ENCODE results near the gene ZNF263.
A peak's percentile ranks its signal among the peaks of the same experiment; 100 is the strongest.

The ZNF263 gene

GRCh38 chr16:3282103-3282729 lies 1.1 kb upstream of the ZNF263 start:
- Histone ChIP-seq H3K9me3 (peaks cover 24% of the 10 kb centered on the region), H3K27me3 (no peaks in the 10 kb centered on the region), H4K20me1 (peaks cover 30% of the 10 kb centered on the region), H3K27ac (peak overlapping the region; percentile 98), H3K4me1 (peaks cover 27% of the 10 kb centered on the region), H3K36me3 (peaks cover 28% of the 10 kb centered on the region), H3K4me3 (peak overlapping the region; percentile 99), H3K9ac (peak overlapping the region; percentile 98), H3K4me2 (peak overlapping the region; percentile 94)
- no peak for TF ChIP-seq Cebpa-rat (IDR thresholded peaks at IDR 0.05)

GRCh38 chr16:3283543-3284447 lies 504 bp downstream of the ZNF263 start:
- Histone ChIP-seq H3K4me1 (peaks cover 27% of the 10 kb centered on the region), H4K20me1 (peaks cover 30% of the 10 kb centered on the region), H3K4me3 (peak overlapping the region; percentile 99), H3K36me3 (peaks cover 43% of the 10 kb centered on the region), H3K9ac (peak overlapping the region; percentile 98), H3K27me3 (no peaks in the 10 kb centered on the region), H3K9me3 (peaks cover 40% of the 10 kb centered on the region), H3K4me2 (peak overlapping the region; percentile 94), H3K27ac (peak overlapping the region; percentile 98)
- TF ChIP-seq Cebpa-rat (IDR thresholded peaks at IDR 0.05): no peak

GRCh38 chr16:3285131-3285530 lies 1.8 kb downstream of the ZNF263 start:
- no peak for TF ChIP-seq Cebpa-rat (IDR thresholded peaks at IDR 0.05)
- Histone ChIP-seq H4K20me1 (peaks cover 30% of the 10 kb centered on the region), H3K4me2 (peak overlapping the region; percentile 94), H3K36me3 (peaks cover 57% of the 10 kb centered on the region), H3K4me1 (peaks cover 27% of the 10 kb centered on the region), H3K27ac (no peak overlapping the region), H3K9me3 (peaks cover 53% of the 10 kb centered on the region), H3K4me3 (peak overlapping the region; percentile 99), H3K27me3 (peaks cover 4% of the 10 kb centered on the region; the same call in 1 of the 2 replicates), H3K9ac (peak overlapping the region; percentile 98)

GRCh38 chr16:3289998-3290673 lies 6.8 kb downstream of the ZNF263 start:
- H3K36me3 ChIP-seq: peaks cover 100% of the 10 kb centered on the region
- H3K4me2 ChIP-seq: no peak overlapping the region
- TF ChIP-seq Cebpa-rat (IDR thresholded peaks at IDR 0.05): no peak
- no peak overlapping the region for H3K27ac ChIP-seq
- no peak overlapping the region for H3K9ac ChIP-seq
- peaks cover 4% of the 10 kb centered on the region; the same call in 1 of the 2 replicates for H3K27me3 ChIP-seq
- H3K4me3 ChIP-seq: peak overlapping the region; percentile 57
- H3K4me1 ChIP-seq: peaks cover 5% of the 10 kb centered on the region
- peaks cover 100% of the 10 kb centered on the region for H3K9me3 ChIP-seq
- H4K20me1 ChIP-seq: peaks cover 24% of the 10 kb centered on the region

- TF ChIP-seq Cebpa-rat (IDR thresholded peaks at IDR 0.05): no peak
- H4K20me1 ChIP-seq: peaks cover 11% of the 10 kb centered on the region; the same call in 1 of the 2 replicates
- no peak overlapping the region for H3K27ac ChIP-seq
- H3K9ac ChIP-seq: no peak overlapping the region
- peaks cover 4% of the 10 kb centered on the region; the same call in 1 of the 2 replicates for H3K27me3 ChIP-seq
- peaks cover 100% of the 10 kb centered on the region for H3K9me3 ChIP-seq
- H3K4me2 ChIP-seq: no peak overlapping the region
- H3K4me1 ChIP-seq: no peaks in the 10 kb centered on the region
- peaks cover 97% of the 10 kb centered on the region for H3K36me3 ChIP-seq
- H3K4me3 ChIP-seq: peak overlapping the region; percentile 57; the same call in 1 of the 2 replicates
Measured at GRCh38 chr16:3292604-3293003, 9.3 kb downstream of the ZNF263 start.

GRCh38 chr16:3295209-3295608 lies 11.9 kb downstream of the ZNF263 start:
- no peak overlapping the region for H3K9ac ChIP-seq
- no peak overlapping the region for H3K27ac ChIP-seq
- H3K27me3 ChIP-seq: no peaks in the 10 kb centered on the region; the same call in 1 of the 2 replicates
- H3K4me2 ChIP-seq: no peak overlapping the region
- peaks cover 94% of the 10 kb centered on the region for H3K9me3 ChIP-seq
- H4K20me1 ChIP-seq: peaks cover 11% of the 10 kb centered on the region; the same call in 1 of the 2 replicates
- no peaks in the 10 kb centered on the region for H3K4me1 ChIP-seq
- H3K4me3 ChIP-seq: 0 out of 2 replicates have a peak overlapping the region, but pooled peaks have one; percentile 30
- no peak for TF ChIP-seq Cebpa-rat (IDR thresholded peaks at IDR 0.05)
- peaks cover 86% of the 10 kb centered on the region for H3K36me3 ChIP-seq

GRCh38 chr16:3295783-3296182 lies 12.5 kb downstream of the ZNF263 start:
- Histone ChIP-seq H3K27ac (no peak overlapping the region), H3K36me3 (peaks cover 86% of the 10 kb centered on the region), H3K4me3 (no peak overlapping the region), H3K9ac (no peak overlapping the region), H3K4me2 (no peak overlapping the region), H3K4me1 (no peaks in the 10 kb centered on the region), H4K20me1 (peaks cover 11% of the 10 kb centered on the region; the same call in 1 of the 2 replicates), H3K9me3 (peaks cover 89% of the 10 kb centered on the region), H3K27me3 (no peaks in the 10 kb centered on the region; the same call in 1 of the 2 replicates)
- TF ChIP-seq Cebpa-rat (IDR thresholded peaks at IDR 0.05): no peak

GRCh38 chr16:3304370-3304769 lies 21.1 kb downstream of the ZNF263 start:
- Histone ChIP-seq H3K4me3 (peak overlapping the region; percentile 83; the same call in 1 of the 2 replicates), H3K9me3 (peaks cover 84% of the 10 kb centered on the region), H3K4me2 (peak overlapping the region; percentile 89; the same call in 1 of the 2 replicates)

More at GRCh38 chr16:3304370-3304769, 21.1 kb downstream of the ZNF263 start:
- Histone ChIP-seq H3K36me3 (peaks cover 71% of the 10 kb centered on the region), H3K27ac (no peak overlapping the region), H3K4me1 (peaks cover 14% of the 10 kb centered on the region), H3K9ac (no peak overlapping the region), H4K20me1 (no peaks in the 10 kb centered on the region), H3K27me3 (no peaks in the 10 kb centered on the region)
- no peak for TF ChIP-seq Cebpa-rat (IDR thresholded peaks at IDR 0.05)
